ENCODE data around the gene MT1M. TPM values are rescaled to one million over a fixed set of nuclear protein-coding genes. Genes with fewer than 3 reads are reported as not detected.
A peak's percentile ranks its signal among the peaks of the same experiment; 100 is the strongest.

Gene MT1M
- total and polyA plus RNA-seq, 2 experiments from 2014 or later: 1.1 to 4.7 TPM

DNA sequence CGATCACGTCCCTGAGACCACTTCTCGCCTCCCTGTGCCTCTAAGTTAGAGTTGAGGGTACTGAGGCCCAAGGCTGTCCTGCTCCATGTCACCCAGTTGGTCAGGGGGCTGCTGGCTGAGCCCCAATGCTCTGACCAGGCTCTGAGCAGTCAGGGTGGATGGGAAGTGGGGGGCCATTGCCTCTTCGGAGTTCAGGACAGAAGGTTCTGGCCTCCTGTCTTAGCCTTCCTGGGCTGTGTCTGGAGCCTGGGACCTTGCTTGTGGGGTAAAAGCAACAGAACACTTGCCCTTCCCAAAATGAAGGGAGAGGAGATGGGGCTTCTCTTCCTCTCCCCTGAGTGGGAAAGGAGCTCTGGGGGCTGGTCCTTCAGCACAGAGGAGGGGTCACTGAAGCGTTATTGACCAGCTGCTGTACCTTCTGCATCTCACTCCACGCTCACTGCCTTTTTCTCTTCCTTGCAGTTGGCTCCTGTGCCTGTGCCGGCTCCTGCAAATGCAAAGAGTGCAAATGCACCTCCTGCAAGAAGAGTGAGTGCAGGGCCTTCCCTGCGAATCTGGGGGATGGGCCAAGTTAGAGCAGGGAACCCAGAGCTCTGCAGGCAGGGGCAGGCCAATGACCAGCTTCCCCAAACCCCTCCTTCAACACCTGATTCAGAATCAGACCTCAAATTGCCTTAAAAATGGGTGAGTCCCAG, 50.4 kb downstream of the MT1M start:
- Histone ChIP-seq H3K79me2 (replicated peaks; ENCODE audit: insufficient read depth) (peaks cover 14% of the 10 kb centered on the region), H3K27me3 (ENCODE audit: insufficient read depth) (peaks cover 24% of the 10 kb centered on the region), H3K4me1 (ENCODE audit: insufficient read depth) (peaks cover 27% of the 10 kb centered on the region), H3K27ac (ENCODE audit: low read depth) (no peak overlapping the region), H2AFZ (peak overlapping the region; percentile 95), H3F3A (replicated peaks; ENCODE audit: low read depth) (peaks cover 7% of the 10 kb centered on the region; the same call in 1 of the 2 replicates), H3K4me3 (peak overlapping the region; percentile 86), H3K4me2 (peak overlapping the region; percentile 96), H3K36me3 (ENCODE audit: insufficient read depth) (no peaks in the 10 kb centered on the region), H4K20me1 (replicated peaks; ENCODE audit: insufficient read depth) (no peaks in the 10 kb centered on the region), H3K9me2 (ENCODE audit: insufficient read depth) (no peaks in the 10 kb centered on the region)
- peaks cover 40% of the 10 kb centered on the region for H3K36me3 Mint-ChIP-seq (ENCODE audit: low read depth)
- H3K27ac Mint-ChIP-seq: peak overlapping the region; percentile 43; the same call in 1 of the 2 replicates
- DNase-seq (ENCODE audit: low spot score) (peak; percentile 37), ATAC-seq (peak; percentile 27)
- H3K27me3 Mint-ChIP-seq (ENCODE audit: insufficient read depth, low read depth, poor library complexity): peaks cover 24% of the 10 kb centered on the region
- TF ChIP-seq NANOG (IDR thresholded peaks at IDR 0.05; ENCODE audit: borderline replicate concordance) (no peak), EZH2phosphoT487 (IDR thresholded peaks at IDR 0.05; ENCODE audit: unreplicated experiment) (no peak), ZNF114 (CRISPR knock-in tag; IDR thresholded peaks at IDR 0.05) (no peak), CREB1 (CRISPR knock-in tag; IDR thresholded peaks at IDR 0.05; ENCODE audit: low read depth) (no peak), POLR2AphosphoS5 (IDR thresholded peaks at IDR 0.05; ENCODE audit: low read depth) (no peak; the same call in 1 of the 2 replicates), EZH2 (IDR thresholded peaks at IDR 0.05; ENCODE audit: low read depth, unreplicated experiment) (no peak), JUNB (IDR thresholded peaks at IDR 0.05; ENCODE audit: unreplicated experiment) (no peak), STAT1 (IDR thresholded peaks at IDR 0.05; ENCODE audit: unreplicated experiment) (no peak), ZNF331 (CRISPR knock-in tag; IDR thresholded peaks at IDR 0.05; ENCODE audit: low read depth) (no peak)
- TF ChIP-seq, protein P1, sequence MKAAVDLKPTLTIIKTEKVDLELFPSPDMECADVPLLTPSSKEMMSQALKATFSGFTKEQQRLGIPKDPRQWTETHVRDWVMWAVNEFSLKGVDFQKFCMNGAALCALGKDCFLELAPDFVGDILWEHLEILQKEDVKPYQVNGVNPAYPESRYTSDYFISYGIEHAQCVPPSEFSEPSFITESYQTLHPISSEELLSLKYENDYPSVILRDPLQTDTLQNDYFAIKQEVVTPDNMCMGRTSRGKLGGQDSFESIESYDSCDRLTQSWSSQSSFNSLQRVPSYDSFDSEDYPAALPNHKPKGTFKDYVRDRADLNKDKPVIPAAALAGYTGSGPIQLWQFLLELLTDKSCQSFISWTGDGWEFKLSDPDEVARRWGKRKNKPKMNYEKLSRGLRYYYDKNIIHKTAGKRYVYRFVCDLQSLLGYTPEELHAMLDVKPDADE (IDR thresholded peaks at IDR 0.05): no peak
- TF ChIP-seq, protein P2, sequence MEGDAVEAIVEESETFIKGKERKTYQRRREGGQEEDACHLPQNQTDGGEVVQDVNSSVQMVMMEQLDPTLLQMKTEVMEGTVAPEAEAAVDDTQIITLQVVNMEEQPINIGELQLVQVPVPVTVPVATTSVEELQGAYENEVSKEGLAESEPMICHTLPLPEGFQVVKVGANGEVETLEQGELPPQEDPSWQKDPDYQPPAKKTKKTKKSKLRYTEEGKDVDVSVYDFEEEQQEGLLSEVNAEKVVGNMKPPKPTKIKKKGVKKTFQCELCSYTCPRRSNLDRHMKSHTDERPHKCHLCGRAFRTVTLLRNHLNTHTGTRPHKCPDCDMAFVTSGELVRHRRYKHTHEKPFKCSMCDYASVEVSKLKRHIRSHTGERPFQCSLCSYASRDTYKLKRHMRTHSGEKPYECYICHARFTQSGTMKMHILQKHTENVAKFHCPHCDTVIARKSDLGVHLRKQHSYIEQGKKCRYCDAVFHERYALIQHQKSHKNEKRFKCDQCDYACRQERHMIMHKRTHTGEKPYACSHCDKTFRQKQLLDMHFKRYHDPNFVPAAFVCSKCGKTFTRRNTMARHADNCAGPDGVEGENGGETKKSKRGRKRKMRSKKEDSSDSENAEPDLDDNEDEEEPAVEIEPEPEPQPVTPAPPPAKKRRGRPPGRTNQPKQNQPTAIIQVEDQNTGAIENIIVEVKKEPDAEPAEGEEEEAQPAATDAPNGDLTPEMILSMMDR (conservative IDR thresholded peaks at IDR 0.05; ENCODE audit: low read depth in 2 of 2): no peak
- TF ChIP-seq, protein P3, sequence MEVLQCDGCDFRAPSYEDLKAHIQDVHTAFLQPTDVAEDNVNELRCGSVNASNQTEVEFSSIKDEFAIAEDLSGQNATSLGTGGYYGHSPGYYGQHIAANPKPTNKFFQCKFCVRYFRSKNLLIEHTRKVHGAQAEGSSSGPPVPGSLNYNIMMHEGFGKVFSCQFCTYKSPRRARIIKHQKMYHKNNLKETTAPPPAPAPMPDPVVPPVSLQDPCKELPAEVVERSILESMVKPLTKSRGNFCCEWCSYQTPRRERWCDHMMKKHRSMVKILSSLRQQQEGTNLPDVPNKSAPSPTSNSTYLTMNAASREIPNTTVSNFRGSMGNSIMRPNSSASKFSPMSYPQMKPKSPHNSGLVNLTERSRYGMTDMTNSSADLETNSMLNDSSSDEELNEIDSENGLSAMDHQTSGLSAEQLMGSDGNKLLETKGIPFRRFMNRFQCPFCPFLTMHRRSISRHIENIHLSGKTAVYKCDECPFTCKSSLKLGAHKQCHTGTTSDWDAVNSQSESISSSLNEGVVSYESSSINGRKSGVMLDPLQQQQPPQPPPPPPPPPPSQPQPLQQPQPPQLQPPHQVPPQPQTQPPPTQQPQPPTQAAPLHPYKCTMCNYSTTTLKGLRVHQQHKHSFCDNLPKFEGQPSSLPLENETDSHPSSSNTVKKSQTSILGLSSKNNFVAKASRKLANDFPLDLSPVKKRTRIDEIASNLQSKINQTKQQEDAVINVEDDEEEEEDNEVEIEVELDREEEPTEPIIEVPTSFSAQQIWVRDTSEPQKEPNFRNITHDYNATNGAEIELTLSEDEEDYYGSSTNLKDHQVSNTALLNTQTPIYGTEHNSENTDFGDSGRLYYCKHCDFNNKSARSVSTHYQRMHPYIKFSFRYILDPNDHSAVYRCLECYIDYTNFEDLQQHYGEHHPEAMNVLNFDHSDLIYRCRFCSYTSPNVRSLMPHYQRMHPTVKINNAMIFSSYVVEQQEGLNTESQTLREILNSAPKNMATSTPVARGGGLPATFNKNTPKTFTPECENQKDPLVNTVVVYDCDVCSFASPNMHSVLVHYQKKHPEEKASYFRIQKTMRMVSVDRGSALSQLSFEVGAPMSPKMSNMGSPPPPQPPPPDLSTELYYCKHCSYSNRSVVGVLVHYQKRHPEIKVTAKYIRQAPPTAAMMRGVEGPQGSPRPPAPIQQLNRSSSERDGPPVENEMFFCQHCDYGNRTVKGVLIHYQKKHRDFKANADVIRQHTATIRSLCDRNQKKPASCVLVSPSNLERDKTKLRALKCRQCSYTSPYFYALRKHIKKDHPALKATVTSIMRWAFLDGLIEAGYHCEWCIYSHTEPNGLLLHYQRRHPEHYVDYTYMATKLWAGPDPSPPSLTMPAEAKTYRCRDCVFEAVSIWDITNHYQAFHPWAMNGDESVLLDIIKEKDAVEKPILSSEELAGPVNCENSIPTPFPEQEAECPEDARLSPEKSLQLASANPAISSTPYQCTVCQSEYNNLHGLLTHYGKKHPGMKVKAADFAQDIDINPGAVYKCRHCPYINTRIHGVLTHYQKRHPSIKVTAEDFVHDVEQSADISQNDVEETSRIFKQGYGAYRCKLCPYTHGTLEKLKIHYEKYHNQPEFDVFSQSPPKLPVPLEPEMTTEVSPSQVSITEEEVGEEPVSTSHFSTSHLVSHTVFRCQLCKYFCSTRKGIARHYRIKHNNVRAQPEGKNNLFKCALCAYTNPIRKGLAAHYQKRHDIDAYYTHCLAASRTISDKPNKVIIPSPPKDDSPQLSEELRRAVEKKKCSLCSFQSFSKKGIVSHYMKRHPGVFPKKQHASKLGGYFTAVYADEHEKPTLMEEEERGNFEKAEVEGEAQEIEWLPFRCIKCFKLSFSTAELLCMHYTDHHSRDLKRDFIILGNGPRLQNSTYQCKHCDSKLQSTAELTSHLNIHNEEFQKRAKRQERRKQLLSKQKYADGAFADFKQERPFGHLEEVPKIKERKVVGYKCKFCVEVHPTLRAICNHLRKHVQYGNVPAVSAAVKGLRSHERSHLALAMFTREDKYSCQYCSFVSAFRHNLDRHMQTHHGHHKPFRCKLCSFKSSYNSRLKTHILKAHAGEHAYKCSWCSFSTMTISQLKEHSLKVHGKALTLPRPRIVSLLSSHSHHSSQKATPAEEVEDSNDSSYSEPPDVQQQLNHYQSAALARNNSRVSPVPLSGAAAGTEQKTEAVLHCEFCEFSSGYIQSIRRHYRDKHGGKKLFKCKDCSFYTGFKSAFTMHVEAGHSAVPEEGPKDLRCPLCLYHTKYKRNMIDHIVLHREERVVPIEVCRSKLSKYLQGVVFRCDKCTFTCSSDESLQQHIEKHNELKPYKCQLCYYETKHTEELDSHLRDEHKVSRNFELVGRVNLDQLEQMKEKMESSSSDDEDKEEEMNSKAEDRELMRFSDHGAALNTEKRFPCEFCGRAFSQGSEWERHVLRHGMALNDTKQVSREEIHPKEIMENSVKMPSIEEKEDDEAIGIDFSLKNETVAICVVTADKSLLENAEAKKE (CRISPR knock-in tag; IDR thresholded peaks at IDR 0.05): no peak
- TF ChIP-seq, protein P4, sequence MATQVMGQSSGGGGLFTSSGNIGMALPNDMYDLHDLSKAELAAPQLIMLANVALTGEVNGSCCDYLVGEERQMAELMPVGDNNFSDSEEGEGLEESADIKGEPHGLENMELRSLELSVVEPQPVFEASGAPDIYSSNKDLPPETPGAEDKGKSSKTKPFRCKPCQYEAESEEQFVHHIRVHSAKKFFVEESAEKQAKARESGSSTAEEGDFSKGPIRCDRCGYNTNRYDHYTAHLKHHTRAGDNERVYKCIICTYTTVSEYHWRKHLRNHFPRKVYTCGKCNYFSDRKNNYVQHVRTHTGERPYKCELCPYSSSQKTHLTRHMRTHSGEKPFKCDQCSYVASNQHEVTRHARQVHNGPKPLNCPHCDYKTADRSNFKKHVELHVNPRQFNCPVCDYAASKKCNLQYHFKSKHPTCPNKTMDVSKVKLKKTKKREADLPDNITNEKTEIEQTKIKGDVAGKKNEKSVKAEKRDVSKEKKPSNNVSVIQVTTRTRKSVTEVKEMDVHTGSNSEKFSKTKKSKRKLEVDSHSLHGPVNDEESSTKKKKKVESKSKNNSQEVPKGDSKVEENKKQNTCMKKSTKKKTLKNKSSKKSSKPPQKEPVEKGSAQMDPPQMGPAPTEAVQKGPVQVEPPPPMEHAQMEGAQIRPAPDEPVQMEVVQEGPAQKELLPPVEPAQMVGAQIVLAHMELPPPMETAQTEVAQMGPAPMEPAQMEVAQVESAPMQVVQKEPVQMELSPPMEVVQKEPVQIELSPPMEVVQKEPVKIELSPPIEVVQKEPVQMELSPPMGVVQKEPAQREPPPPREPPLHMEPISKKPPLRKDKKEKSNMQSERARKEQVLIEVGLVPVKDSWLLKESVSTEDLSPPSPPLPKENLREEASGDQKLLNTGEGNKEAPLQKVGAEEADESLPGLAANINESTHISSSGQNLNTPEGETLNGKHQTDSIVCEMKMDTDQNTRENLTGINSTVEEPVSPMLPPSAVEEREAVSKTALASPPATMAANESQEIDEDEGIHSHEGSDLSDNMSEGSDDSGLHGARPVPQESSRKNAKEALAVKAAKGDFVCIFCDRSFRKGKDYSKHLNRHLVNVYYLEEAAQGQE (IDR thresholded peaks at IDR 0.05; ENCODE audit: unreplicated experiment): no peak
- peaks cover 24% of the 10 kb centered on the region for H3K4me1 Mint-ChIP-seq
- H3K4me3 Mint-ChIP-seq: peak overlapping the region; percentile 93
- H3K9me3 Mint-ChIP-seq: peaks cover 11% of the 10 kb centered on the region; the same call in 2 of the 3 replicates

All from GM23338 (cell line).